Measurements from ENCODE around the gene EMC1. TPM values are rescaled to one million over a fixed set of nuclear protein-coding genes. Genes with fewer than 3 reads are reported as not detected.

The EMC1 gene
- total RNA-seq, result 10 to 100 TPM; 42.1 to 86.2 TPM

- Histone ChIP-seq H3K4me3 (peak within 1 kb of the TSS; percentile 77 to 85), H3K9me3 (no peaks in the 10 kb centered on the region), H3K27ac (peak within 1 kb of the TSS; percentile 88 to 95), H3K27me3 (replicated peaks; ENCODE audit: insufficient read depth) (no peaks in the 10 kb centered on the region), H3K36me3 (no peaks in the 10 kb centered on the region), H3K4me1 (replicated peaks) (peaks cover 8% of the 10 kb centered on the region)
- 0% methylated on average over 77 of the region's 81 CpGs for WGBS
- DNase-seq (ENCODE audit: low spot score), result peak; percentile 79
- intact Hi-C loops (cut with DNase I), result no loop called here
- TF ChIP-seq POLR2AphosphoS5 (IDR thresholded peaks at IDR 0.05) (peak; percentile 95), CTCF (IDR thresholded peaks at IDR 0.05) (peak in 1 of 4 experiments; percentile 18), POLR2A (IDR thresholded peaks at IDR 0.05) (peak; percentile 45)
Measured at GRCh38 chr1:19251305-19252196, at the start of gene EMC1, which contains the start of gene MRTO4. Gene EMC1 (minus strand): TSS chr1:19251524. CDS start chr1:19251509, 15 bp downstream. Gene MRTO4 (plus strand): TSS chr1:19251805. CDS start chr1:19251836, 31 bp downstream.

GRCh38 chr1:19300211-19300610 is 48.9 kb upstream of the EMC1 start:
- no peak for TF ChIP-seq POLR2AphosphoS5 (IDR thresholded peaks at IDR 0.05)
- TF ChIP-seq CTCF (IDR thresholded peaks at IDR 0.05), result no peak
- no peak for TF ChIP-seq POLR2A (IDR thresholded peaks at IDR 0.05)
- WGBS, result 93% methylated on average over 2 of the region's 2 CpGs
- no peaks in the 10 kb centered on the region for H3K27me3 ChIP-seq (replicated peaks; ENCODE audit: insufficient read depth)
- H3K4me1 ChIP-seq (replicated peaks), result no peaks in the 10 kb centered on the region
- no peaks in the 10 kb centered on the region for H3K9me3 ChIP-seq
- no peak for DNase-seq (ENCODE audit: low spot score)
- intact Hi-C loops (cut with DNase I), result no loop called here
- H3K27ac ChIP-seq, result no peak overlapping the region
- no peak overlapping the region for H3K4me3 ChIP-seq
- H3K36me3 ChIP-seq, result peaks cover 0 to 6% of the 10 kb centered on the region in 2 donors

GRCh38 chr1:19294638-19295037 is 43.3 kb upstream of the EMC1 start:
- WGBS, result 94% methylated on average over 2 of the region's 2 CpGs
- Histone ChIP-seq H3K36me3 (no peaks in the 10 kb centered on the region), H3K4me3 (no peak overlapping the region), H3K4me1 (replicated peaks) (no peaks in the 10 kb centered on the region), H3K27me3 (replicated peaks; ENCODE audit: insufficient read depth) (no peaks in the 10 kb centered on the region), H3K9me3 (no peaks in the 10 kb centered on the region), H3K27ac (no peak overlapping the region)
- DNase-seq (ENCODE audit: low spot score), result no peak
- TF ChIP-seq POLR2AphosphoS5 (IDR thresholded peaks at IDR 0.05), result no peak
- TF ChIP-seq CTCF (IDR thresholded peaks at IDR 0.05), result no peak
- no peak for TF ChIP-seq POLR2A (IDR thresholded peaks at IDR 0.05)
- intact Hi-C loops (cut with DNase I), result no loop called here

- no peak overlapping the region for H3K27ac ChIP-seq
- no peaks in the 10 kb centered on the region for H3K4me1 ChIP-seq (replicated peaks)
- H3K9me3 ChIP-seq, result no peaks in the 10 kb centered on the region
- intact Hi-C loops (cut with DNase I), result no loop called here
- DNase-seq (ENCODE audit: low spot score), result no peak
- H3K27me3 ChIP-seq (replicated peaks; ENCODE audit: insufficient read depth), result no peaks in the 10 kb centered on the region
- 41% methylated on average over 2 of the region's 2 CpGs for WGBS
- no peak for TF ChIP-seq POLR2A (IDR thresholded peaks at IDR 0.05)
- no peak for TF ChIP-seq CTCF (IDR thresholded peaks at IDR 0.05)
- TF ChIP-seq POLR2AphosphoS5 (IDR thresholded peaks at IDR 0.05), result no peak
- peak overlapping the region; percentile 25 to 37 for H3K4me3 ChIP-seq
- H3K36me3 ChIP-seq, result no peaks in the 10 kb centered on the region
Measured at GRCh38 chr1:19289244-19289643, 37.9 kb upstream of the EMC1 start.
